GM19395 (cell line): ENCODE results near the gene MAGED2.
"Not testable (repeated sequence)": the region's sequence is repeated elsewhere in the genome, so short reads cannot be mapped to it uniquely, and the experiment has no call there.

ENCODE experiments used
- ATAC-seq: cut with Tn5 transposase; IDR thresholded peaks from one replicate; pipeline ENCODE4 v1.9.1; 2021; ENCODE audit warnings: mild to moderate bottlenecking, moderate library complexity; ENCODE audit not compliant: unreplicated experiment

Gene MAGED2

GRCh38 chrX:54818221-54818620 is 10.7 kb downstream of the MAGED2 start:
- no peak for ATAC-seq

- ATAC-seq: no peak
These were observed 11.7 kb downstream of the MAGED2 start for GRCh38 chrX:54819201-54819600.

- ATAC-seq: no peak
These were observed 13.2 kb downstream of the MAGED2 start for GRCh38 chrX:54820737-54821136.

- ATAC-seq: no peak
These were observed 13.8 kb downstream of the MAGED2 start for GRCh38 chrX:54821310-54821709.

DNA sequence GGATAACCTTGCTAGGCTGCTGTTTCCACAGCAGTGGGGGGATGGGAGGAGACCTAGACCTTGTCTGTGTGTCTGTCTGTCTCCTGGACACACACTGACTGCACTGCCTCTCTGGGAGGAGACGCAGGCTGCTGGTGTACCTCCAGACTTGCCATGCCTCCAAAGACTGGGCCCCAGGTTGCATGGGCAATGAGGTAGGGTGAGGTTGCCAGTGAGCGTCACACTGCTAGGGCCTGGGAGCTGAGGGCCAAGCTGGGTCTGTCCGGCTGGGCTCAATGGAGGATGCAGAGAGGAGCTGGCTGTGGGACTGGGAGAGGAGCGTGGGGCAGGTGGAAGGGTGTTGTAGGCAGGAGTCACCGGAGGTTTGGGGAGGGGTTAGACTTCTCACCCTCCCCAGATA is 16.6 kb downstream of the MAGED2 start:
- no peak for ATAC-seq

GRCh38 chrX:54824722-54825121 is 17.2 kb downstream of the MAGED2 start:
- ATAC-seq: no peak

GRCh38 chrX:54825716-54826438 is 18.3 kb downstream of the MAGED2 start:
- no peak for ATAC-seq

GRCh38 chrX:54826598-54826997 is 19.1 kb downstream of the MAGED2 start:
- ATAC-seq: no peak

DNA sequence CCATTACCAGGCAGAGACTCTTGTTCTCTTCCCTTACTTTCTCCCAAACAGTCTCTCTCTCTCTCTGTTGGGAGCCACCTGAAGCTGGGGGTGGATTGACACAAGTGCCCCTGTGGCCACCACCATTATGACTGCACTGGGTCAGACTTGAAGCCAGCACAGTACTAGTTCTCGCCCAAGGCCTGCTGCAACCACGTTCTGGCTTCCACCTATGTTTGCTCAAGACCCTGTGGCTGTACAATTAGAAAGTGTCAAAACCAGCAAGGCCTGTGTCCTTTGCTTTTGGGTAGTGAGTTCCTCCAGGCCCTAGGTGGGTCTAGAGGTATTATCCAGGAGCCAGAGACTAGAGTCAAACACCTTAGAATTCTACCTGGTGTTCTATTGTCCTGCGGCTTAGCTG is 31.0 kb downstream of the MAGED2 start:
- ATAC-seq: no peak

DNA sequence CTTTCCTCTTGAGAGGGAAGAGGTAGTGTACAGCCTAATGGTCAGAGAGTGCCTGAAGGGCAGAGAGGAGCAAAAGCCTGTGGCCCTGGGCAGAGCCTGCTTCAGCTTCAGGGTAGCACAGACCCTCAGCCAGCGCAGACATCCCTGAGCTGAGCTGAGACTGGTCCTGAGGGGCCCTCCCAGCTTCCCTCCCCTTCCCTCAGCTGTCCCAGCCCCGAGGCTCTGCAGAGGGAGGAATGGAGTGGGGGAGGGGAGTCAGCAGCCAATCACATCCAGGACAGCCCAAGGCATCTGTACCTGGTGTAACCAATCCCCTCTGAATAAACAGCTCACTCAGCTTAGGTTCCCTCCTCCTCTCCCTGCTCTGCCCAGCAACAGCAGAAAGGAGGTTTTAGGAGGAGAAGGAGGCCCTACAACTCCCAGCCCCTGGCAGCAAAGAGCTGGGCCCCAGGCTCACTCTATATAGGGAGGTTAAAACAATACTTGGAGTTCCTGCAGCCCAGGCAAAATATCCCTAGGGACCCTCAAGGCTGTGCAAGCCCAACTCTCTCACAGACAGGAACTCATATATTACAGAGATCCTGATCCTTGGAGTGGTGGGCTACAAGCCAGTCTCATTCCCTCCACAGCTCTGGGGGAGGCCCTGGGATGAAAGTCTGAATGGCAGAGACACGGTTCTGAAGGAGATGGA is 33.8 kb downstream of the MAGED2 start:
- ATAC-seq: not testable (repeated sequence)

DNA sequence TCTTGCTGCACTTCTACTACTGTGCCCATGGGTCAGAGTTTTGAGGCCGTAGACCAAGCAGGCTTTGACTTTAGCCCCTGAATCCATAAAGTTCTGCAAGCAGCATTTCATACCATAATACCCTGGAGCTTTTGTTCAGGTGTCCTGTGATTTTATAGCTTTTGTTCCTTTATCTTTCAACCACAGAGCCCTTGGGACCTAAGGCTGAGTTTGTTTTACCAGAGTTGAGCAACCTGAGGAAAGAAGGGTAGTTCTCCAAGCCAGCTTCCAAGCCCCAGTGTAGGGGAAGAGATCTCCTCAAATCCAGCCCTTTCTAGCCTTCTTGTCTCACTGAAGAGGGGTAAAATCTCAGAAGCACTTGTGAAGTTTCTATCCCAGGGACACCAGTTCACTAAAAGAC is 35.1 kb downstream of the MAGED2 start:
- no peak for ATAC-seq

- no peak for ATAC-seq
These were observed 35.5 kb downstream of the MAGED2 start for GRCh38 chrX:54843050-54843449.

DNA sequence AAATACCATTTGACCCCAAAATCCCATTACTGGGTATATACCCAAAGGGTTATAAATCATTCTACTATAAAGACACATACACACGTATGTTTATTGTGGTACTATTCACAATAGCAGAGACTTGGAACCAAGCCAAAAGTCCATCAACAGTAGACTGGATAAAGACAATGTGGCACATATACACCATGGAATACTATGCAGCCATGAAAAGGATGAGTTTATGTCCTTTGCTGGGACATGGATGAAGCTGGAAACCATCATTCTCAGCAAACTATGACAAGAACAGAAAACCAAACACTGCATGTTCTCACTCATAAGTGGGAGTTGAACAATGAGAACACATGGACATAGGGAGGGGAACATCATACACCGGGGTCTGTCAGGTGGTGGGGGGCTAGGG is 40.2 kb downstream of the MAGED2 start:
- ATAC-seq: not testable (repeated sequence)

- ATAC-seq: no peak
These were observed 57.7 kb downstream of the MAGED2 start for GRCh38 chrX:54865208-54865607.
